Stimulated activated CD8-positive, alpha-beta memory T cell treated with anti-CD3 and anti-CD28 coated beads, Interleukin-7, amount 100 ng/mL, for 1 hour (primary cell): ENCODE data around the gene COL5A2.

Experiments used
- DNase-seq, 2 donors: peaks; one replicate each; pipeline ENCODE4 v3.0.0-alpha.2; 2020; ENCODE audit warnings: low read depth in 2 of 2

The COL5A2 gene

GRCh38 chr2:189097934-189098333, 81.6 kb downstream of the COL5A2 start:
- DNase-seq: no peak

DNA sequence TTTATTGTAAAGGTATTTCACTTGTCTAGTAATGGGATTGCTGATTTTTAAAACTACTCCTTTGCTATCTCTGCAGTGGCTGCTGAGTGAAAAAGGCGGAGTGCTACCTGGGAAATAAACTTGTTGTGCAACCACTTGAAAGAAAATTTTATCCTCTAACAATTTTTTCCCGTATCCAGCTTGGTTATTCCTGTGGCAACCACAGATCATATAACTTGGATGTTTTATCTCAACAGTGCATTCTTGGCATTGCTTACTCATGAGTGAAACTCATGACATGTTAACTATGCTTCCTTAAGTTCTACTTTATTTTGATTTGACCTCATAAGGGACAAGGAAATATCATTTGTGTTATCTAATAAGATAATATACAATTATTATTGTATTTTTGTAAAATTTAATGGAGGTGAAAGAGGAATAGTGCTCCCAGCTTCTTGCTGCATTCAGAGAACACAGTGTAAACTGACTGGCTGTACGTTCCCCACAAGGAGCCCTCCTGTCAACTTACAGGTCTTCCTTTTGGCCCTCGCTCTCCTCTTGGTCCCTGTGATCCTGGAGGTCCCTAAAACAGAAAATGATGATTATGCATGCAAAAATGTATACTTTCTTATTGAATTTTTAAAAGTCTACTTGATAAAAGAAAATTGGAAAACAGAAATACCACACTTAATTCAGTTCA, 82.7 kb downstream of the COL5A2 start:
- no peak for DNase-seq

DNA sequence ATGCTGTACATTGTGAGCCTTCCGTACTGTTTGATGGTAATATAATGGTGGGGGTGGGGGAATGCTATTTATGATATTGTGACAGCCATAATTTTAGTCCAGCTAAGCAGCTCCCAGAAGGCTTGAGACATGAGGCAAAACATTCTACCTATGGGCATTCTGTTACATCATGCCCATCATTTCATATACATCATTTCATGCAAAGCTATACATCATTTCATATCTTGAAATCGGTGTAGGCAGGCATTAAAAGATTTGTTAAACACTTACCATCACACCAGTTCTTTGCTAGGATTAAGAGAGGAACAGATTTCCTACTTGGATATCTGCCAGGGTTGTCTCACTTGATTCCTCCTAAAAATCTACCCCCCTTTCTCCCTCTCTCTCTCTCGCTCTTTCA, 84.5 kb downstream of the COL5A2 start:
- no peak for DNase-seq

DNA sequence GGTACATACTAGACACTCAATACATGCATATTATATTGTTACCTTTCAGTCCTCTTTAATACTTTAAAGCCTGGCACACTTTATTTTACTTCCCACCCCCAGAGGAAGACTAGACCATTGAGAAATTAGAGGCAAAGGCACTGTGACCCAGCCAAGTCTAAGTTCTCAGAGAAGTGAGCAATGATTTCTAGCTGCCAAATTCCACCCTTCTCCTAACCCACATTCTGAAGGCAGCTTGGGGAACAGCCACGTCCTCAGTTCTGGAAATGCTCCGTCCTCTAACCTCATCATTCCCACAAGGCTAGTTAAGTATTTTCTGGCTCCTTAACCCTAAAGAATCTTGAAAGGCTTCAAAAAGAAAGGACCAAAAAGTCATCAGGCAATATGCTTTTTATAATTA, 86.6 kb downstream of the COL5A2 start:
- DNase-seq: no peak

GRCh38 chr2:189091253-189091652, 88.3 kb downstream of the COL5A2 start:
- no peak for DNase-seq

DNA sequence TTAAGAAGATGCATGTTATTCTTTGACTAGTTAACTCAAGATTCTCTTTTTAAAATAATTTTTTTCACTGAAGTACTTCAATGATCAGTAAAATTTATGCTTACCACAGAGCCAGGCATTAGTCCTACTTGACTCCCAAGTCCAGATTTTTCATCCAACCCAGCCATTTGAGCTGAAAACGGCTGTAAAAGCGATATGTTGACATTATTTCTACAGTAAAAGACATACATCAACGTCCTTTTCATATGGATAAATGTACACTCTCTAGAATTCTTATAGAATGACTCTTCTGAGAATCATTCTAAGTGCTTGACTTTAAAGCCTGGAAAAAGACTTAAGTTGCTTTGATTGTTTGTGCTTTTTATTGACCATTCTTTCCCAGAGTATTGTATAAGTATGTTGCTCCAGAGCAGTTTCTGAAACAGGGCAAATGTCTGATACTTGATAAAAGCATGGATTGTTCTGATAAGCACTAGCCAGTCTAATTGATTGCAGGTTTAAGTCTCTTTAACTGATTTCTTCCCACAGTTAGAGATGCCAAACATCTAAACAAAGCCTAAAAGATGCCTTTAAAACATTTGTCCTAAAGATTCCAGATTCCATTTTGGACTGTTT, 90.9 kb downstream of the COL5A2 start:
- no peak for DNase-seq

DNA sequence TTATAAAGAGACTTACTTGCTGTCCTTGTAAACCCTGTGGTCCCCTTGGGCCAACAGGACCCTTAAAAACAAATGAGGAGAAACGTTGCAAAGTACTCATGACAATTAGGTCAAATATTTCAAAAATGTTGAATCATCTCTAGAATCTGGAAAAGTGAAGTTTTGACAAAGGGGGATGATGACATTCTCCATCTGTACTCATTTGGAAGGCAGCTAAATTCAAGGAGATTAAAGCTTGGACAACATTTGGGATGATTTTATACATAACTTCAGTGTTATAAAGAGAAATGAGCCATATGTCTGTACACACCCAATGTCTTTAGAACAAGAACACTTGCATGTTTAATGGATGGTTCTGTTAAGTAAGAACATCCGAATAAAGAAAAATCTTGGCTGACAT, 92.9 kb downstream of the COL5A2 start:
- DNase-seq: no peak

DNA sequence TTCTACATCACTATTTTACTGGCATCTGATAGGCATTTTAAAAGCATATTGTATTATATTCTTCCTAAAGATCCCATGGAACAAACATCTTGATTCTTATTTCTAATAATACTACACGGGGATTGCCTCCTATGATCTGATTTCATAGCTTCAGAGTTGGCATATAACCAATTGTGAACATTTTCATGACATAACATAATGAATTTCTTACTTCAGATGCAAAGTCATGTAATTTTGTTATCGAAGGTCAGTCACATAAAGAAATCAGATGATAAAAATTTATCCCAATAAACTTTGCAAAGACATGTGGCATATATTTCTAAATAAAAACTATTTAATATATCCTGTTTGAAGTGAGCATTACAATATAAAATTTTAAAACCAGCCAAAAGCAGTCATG, 93.3 kb downstream of the COL5A2 start:
- DNase-seq: no peak

- no peak for DNase-seq
Observed at GRCh38 chr2:189083606-189084005, 96.0 kb downstream of the COL5A2 start.

GRCh38 chr2:189083106-189083505, 96.5 kb downstream of the COL5A2 start:
- DNase-seq: no peak

- DNase-seq: no peak
Observed at GRCh38 chr2:189082376-189082975, 97.1 kb downstream of the COL5A2 start.

DNA sequence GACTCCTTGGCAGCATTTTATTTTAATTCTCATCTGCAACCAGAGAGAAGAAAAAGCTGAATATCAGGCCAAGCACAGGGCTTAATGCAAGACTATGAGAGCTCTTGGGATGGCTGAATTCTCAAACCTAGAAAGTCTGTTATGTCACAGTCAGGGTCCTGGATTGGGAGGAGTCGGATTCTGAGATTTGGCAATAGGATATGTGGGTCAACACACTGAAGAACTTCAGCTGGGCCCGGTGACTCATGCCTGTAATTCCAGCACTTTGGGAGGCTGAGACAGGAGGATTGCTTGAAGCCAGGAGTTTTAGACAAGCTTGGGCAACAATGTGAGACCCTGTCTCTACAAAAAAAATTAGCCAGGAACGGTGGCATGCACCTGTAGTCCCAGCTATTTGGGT, 103.0 kb downstream of the COL5A2 start:
- DNase-seq: no peak

DNA sequence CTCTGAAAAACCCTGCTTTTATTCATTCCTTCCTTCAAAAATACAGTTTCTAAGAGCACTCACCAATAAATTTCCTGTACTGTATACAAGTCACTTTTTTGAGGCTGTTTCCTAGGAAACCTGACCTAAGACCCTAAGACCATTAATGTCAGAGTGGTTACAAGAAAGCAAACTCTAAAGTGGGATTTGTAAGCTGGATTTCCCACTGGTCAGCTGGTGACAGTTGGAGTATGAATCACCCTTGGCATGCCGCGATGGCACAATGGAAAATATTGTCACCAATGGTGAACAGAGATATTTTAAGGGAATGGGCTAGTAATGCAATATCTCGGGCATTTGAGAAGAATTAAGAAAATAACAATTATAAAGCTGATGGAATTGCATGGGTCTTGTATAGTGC, 103.4 kb downstream of the COL5A2 start:
- no peak for DNase-seq

GRCh38 chr2:189074506-189074905, 105.1 kb downstream of the COL5A2 start:
- no peak for DNase-seq

GRCh38 chr2:189072036-189072435, 107.5 kb downstream of the COL5A2 start:
- DNase-seq: no peak

GRCh38 chr2:189069855-189070619, 109.5 kb downstream of the COL5A2 start:
- DNase-seq: no peak

GRCh38 chr2:189066037-189066436, 113.5 kb downstream of the COL5A2 start:
- DNase-seq: no peak

GRCh38 chr2:189060096-189060642, 119.4 kb downstream of the COL5A2 start:
- no peak for DNase-seq

DNA sequence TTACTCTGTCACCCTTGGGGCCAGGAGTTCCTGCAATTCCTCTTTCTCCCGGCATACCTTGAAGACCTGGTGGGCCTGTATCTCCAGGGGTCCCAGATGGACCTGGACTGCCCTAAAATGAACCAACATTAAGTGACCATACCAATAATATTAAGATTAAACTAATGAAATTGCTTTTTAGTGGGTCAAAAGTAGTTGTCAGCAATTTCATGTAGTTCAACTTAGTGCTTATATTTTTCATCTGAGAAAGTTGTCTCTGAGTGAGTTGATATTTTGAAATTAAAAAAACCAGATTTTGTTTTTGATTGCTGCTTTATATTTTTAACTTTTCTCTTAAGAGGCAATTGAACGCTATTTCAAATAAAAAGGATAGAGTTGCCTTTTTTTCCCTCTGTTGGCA, 122.2 kb downstream of the COL5A2 start:
- DNase-seq: no peak

DNA sequence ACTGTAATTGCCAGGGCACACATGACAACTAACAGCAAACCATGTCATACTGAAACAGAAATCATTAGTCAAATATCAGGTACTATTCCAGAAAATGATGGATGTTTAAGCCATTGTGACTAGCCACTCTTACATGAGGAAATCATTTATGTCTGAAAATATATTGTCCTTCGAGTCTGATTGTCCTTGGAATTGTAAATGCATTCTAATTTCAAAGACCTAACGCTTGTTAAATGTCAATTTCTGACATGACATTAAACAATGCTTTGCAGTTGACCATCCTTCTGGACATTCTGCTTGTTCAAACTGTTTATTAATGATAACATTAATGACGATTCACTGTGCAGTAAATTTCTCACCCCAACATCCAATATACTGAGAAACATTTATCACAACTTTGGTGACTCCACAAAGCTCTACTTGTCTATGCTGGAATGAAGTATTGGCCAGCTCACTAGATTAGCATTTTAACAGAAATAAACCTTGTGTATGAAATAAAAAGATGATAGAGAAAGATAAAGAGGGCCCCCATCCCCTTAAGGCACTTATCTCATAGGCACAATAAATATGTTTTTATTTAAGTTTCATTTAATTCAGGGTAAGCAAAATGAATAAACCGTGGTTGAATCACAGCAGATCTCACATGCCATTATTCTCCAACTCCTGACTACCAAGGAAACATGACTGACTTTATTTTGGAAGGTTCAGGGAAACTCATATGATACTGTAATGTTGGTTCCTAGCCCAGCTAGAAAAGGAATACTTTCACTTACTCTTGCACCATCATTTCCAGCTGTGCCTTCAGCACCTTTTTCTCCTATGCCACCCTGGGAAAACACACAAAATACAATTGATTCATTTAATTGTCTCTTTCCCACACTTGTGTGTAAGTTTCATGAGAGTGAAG, 123.1 kb downstream of the COL5A2 start:
- no peak for DNase-seq

DNA sequence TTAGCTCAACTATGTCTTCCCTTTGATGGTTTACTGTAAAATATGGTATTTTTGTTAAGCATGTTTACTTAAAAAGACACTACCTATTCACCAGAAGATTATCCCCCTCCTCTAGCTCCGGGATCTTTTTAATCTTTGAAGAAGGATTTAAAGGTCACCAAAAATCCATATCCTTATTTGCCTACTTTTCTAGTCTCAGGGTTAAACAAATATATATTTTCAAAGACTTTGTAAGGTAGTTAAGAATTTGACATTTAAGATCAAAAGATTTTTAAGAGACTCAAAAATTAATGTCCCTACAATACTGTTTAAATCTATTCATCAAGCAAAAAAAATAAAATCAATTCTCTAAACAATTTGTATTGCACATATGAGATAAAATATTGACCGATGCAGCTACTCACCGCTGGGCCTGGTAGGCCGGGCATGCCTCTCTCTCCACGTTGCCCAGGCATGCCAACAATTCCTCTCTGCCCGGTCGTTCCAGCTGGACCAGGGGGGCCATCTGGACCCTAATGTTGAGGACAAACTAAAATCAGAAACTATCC, 129.3 kb downstream of the COL5A2 start:
- DNase-seq: no peak
